ENCODE results near the gene RNU2-63P. TPM values are rescaled to one million over a fixed set of nuclear protein-coding genes. Genes with fewer than 3 reads are reported as not detected.

The RNU2-63P gene
- total RNA-seq, 1 donor from 2014 or later = not detected

DNA sequence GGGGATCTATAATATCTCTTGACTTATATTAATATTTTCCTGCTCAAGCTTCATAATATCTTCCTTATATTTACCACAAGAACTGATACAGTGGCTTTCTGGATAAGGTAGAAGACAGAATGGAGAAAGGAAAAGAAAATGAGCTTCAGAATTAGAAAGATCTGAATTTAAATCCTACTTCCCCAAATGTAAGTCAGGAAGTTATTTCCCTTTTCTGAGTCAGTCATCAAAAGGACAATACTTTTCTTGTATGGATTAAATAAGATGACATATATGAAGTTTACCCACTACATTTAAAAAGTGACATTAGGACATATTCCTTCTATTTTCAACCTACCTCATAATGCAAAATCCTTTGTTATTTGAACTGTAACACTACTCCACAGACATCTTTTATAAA lies 20.3 kb upstream of the RNU2-63P start:
- TF ChIP-seq, protein P1, sequence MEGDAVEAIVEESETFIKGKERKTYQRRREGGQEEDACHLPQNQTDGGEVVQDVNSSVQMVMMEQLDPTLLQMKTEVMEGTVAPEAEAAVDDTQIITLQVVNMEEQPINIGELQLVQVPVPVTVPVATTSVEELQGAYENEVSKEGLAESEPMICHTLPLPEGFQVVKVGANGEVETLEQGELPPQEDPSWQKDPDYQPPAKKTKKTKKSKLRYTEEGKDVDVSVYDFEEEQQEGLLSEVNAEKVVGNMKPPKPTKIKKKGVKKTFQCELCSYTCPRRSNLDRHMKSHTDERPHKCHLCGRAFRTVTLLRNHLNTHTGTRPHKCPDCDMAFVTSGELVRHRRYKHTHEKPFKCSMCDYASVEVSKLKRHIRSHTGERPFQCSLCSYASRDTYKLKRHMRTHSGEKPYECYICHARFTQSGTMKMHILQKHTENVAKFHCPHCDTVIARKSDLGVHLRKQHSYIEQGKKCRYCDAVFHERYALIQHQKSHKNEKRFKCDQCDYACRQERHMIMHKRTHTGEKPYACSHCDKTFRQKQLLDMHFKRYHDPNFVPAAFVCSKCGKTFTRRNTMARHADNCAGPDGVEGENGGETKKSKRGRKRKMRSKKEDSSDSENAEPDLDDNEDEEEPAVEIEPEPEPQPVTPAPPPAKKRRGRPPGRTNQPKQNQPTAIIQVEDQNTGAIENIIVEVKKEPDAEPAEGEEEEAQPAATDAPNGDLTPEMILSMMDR (IDR thresholded peaks at IDR 0.05; ENCODE audit: insufficient read depth, low read length, poor library complexity, severe bottlenecking) = no peak
- Histone ChIP-seq H3K36me3 (ENCODE audit: control insufficient read depth, insufficient read depth, low read length) (no peaks in the 10 kb centered on the region), H3K27me3 (ENCODE audit: control insufficient read depth, insufficient read depth, low read length) (no peaks in the 10 kb centered on the region), H3K4me3 (ENCODE audit: low read depth, low read length) (no peak overlapping the region)
- DNase-seq (ENCODE audit: low read depth) = no peak

DNA sequence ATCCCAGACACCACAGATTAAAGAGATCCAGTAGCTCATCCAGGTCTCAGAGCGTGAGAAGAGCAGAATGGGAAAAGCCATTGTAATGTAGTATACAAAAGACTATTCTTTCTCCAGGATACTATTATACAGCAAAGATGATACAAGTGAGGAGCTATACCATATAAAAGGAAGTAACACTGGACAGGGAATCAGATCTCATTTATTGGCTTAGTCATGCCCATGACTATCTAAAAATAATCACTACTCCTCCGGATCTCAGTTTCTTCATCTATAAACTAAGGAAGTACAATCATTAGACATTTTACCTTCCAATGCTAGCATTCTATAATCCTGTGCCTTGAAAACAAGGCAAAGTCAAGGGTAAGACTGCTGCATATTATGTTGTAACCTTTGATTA lies 19.8 kb upstream of the RNU2-63P start:
- Histone ChIP-seq H3K4me3 (ENCODE audit: low read depth, low read length) (no peak overlapping the region), H3K36me3 (ENCODE audit: control insufficient read depth, insufficient read depth, low read length) (no peaks in the 10 kb centered on the region), H3K27me3 (ENCODE audit: control insufficient read depth, insufficient read depth, low read length) (no peaks in the 10 kb centered on the region)
- TF ChIP-seq, protein P1 (IDR thresholded peaks at IDR 0.05; ENCODE audit: insufficient read depth, low read length, poor library complexity, severe bottlenecking) = no peak
- no peak for DNase-seq (ENCODE audit: low read depth)

DNA sequence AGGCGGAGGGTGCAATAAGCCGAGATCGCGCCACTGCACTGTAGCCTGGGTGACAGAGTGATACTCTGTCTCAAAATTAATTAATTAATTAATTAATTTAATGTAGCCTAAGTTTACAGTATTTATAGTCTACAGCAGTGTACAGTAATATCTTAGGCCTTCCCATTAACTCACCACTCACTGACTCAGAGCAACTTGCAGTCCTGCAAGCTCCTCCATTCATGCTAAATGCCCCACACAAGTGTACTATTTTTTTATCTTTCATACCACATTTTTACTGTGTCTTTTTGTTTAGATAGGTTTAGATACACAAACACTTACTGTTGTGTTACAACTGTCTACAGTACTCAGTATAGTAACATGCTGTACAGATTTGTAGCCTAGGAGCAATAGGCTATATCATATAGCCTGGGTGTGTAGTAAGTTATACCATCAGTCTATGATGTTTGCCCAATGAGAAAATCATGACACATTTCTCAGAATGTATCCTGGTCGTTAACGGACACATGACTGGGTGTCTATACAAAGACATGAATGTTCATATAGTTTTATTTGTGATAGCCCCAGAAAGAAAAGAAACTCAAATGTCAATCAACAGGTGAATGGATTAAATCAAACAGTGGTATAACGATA lies 15.8 kb upstream of the RNU2-63P start:
- Histone ChIP-seq H3K27me3 (ENCODE audit: control insufficient read depth, insufficient read depth, low read length) (no peaks in the 10 kb centered on the region), H3K36me3 (ENCODE audit: control insufficient read depth, insufficient read depth, low read length) (no peaks in the 10 kb centered on the region), H3K4me3 (ENCODE audit: low read depth, low read length) (no peak overlapping the region)
- TF ChIP-seq, protein P1 (IDR thresholded peaks at IDR 0.05; ENCODE audit: insufficient read depth, low read length, poor library complexity, severe bottlenecking) = no peak
- no peak for DNase-seq (ENCODE audit: low read depth)

- Histone ChIP-seq H3K27me3 (ENCODE audit: control insufficient read depth, insufficient read depth, low read length) (no peaks in the 10 kb centered on the region), H3K36me3 (ENCODE audit: control insufficient read depth, insufficient read depth, low read length) (no peaks in the 10 kb centered on the region), H3K4me3 (ENCODE audit: low read depth, low read length) (no peak overlapping the region)
- TF ChIP-seq, protein P1 (IDR thresholded peaks at IDR 0.05; ENCODE audit: insufficient read depth, low read length, poor library complexity, severe bottlenecking) = no peak
- DNase-seq (ENCODE audit: low read depth) = no peak
Measured at GRCh38 chr2:88028931-88029330, 12.6 kb upstream of the RNU2-63P start.

DNA sequence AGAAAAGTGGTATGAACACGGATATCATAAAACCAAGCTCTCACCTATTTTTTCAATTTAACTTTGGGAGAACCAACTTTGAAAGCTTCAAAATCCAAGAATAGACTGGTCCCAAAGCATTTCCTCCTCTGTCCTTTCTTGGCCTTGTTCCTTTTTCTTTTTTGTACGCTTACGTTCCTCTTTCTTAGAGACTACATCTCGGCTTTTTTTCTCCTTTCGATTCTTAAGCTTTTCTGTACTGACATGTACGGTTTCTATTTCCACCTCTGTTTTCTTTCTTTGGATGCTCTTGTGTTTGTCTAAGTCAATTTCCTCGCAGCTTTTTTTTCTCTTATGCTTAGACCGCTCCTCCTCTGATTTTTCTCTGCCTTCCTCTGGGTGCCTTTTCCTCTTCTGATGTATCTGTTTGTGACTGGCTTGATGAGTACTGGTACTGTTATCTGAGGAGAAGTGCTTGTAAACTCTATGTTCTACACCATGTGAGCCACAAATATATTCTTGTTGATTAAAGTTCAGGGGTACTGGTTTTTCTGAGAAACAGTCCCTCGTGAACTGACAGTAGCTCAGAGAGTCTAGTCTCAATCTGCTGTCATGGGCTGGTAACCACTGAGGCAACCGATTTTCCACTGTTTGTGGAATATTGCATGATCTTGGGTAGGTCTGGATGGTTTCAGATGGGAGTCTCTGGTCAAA lies 11.5 kb upstream of the RNU2-63P start:
- H3K4me3 ChIP-seq (ENCODE audit: low read depth, low read length) = no peak overlapping the region
- TF ChIP-seq, protein P1 (IDR thresholded peaks at IDR 0.05; ENCODE audit: insufficient read depth, low read length, poor library complexity, severe bottlenecking) = no peak
- DNase-seq (ENCODE audit: low read depth) = no peak
- H3K36me3 ChIP-seq (ENCODE audit: control insufficient read depth, insufficient read depth, low read length) = no peaks in the 10 kb centered on the region
- H3K27me3 ChIP-seq (ENCODE audit: control insufficient read depth, insufficient read depth, low read length) = no peaks in the 10 kb centered on the region
